Measurements from ENCODE around the gene CDC42BPB.

CDC42BPB gene

DNA sequence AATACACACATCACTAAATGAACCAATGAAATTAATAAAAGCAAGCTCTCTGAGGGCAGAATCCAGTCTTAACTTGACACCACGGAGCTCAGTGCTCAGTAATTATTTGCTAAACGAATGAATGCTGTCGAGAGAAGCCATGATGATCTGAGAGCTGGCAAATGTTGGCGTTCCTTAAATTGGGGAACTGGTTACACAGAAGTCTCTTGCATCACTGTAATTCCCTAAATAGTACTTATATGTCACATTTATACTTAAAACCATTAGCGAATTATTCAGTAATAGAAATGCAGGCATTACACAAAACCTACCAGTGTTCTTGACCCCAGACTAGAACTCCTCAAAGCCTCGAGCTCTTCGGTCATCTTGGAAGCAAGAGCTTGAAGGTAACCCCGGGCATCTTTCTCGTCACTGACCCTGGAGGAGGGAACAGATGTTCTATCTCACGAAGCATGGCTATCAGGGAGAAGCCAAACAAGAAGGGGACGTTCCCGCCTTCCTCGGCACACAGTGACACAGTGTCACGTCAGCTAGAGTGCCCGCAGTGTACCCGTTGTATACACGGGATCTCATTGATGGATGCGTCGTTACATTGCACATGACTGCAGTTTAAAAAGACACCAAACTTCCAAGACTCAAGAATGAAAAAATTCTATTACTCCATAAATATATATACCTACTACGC is 91.2 kb downstream of the CDC42BPB start:
- no peak for DNase-seq (ENCODE audit: low spot score)

DNA sequence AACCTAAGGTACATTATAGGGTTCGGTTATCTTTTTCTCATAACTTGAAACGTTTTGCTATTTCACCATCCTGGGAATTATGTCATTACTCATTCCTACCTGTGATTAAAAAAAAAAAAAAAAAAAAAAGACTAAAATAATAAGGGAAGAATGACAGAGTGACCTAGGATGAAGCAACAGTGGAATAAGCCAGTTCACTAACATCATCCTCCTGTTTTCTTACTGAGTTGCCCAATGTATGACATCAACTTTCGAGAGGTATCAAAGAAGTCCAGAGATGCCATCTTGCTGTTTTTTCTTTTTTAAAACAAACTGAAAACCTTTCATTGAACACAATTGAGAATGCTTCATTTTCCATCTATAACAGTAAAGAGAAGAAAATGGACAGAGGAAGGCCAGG is 92.1 kb downstream of the CDC42BPB start:
- DNase-seq (ENCODE audit: low spot score): no peak

DNA sequence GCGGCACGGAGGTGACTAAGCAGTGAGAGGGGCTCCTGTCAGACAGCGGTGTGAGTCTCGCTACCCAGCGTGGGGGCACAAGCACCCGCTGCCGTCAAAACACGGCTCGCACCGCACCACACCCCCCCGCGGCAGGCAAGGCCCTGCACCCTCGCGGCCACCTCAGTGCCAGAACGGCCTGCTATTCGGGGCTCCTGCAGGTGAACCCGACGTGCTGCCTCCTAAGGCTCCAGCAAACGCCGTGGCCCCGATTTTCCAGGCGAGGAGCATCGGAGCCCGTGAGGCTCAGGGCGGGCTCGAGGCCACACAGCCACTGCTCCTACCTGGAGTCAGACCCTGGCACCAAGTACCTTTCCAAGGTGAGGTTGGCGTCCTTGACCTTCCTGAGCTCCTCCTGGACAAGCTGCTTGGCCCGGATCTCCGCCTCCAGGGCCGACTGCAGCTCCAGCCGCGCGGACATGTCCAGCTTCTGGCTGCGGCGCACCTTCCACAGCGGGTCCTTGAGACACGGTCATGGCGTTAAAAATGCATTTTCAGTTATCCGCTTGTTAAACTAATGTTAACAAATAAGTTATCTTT is 93.1 kb downstream of the CDC42BPB start:
- DNase-seq (ENCODE audit: low spot score): no peak

DNA sequence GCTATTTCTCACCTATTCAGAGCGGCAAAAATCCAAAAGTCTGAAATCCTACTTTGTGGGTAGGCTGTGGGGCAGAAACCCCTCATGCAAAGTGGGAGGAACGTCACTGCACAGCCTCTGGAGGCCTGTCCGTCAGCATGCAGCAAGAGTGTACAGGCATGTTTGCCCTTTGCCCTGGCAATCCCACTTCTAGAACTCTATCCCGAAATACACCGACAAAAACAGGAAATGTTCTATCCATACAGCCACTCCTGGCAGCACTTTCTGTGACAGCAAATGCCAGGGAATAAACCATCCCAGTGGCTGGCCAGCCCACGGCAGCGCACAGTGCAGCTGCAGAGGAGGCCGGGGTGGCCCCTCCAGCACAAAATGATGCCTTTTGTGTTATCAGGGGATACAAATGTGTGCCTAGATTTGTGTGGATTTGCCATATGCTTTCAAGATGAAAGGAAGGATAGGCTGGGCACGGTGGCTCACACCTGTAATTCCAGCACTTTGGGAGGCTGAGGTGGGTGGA is 95.2 kb downstream of the CDC42BPB start:
- DNase-seq (ENCODE audit: low spot score): no peak

DNA sequence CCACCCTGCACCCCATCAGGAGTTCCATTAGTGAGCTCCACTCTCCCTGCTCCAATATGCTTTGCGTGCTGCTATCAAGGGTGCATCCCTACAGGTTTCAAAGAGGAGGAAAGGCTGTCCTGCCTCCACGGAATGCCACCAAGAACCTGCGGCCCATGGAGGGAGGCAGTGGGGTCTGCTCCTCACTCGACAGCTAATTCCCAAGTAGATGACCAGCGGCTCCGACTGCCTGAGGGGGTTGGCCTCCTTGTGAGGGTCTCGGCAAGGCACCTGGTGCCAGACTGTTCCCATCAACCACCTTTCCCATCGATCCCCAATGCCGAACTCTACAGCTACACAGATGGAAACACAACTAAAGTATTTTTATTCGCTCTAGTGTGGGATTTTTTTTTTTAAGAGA is 98.9 kb downstream of the CDC42BPB start:
- DNase-seq (ENCODE audit: low spot score): no peak

DNA sequence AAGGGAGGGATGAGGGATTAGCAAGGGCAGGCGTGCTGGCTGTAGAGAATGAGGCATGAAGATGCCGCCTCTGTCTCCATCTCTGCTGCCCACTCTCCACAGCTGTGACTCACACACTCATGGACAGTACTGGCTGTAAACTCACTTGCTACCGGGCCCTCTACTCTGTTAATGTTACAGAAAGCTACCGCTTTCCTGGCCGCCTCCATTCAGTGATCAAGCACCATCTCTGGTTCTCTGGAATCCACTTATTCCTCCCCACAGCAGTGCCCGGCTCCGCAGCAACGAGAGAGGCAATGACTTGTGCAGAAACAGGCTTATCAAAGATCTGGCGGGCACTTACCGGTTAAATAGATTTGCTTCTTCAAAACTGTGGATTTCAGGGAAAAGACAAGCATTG is 100.1 kb downstream of the CDC42BPB start:
- DNase-seq (ENCODE audit: low spot score): no peak

DNA sequence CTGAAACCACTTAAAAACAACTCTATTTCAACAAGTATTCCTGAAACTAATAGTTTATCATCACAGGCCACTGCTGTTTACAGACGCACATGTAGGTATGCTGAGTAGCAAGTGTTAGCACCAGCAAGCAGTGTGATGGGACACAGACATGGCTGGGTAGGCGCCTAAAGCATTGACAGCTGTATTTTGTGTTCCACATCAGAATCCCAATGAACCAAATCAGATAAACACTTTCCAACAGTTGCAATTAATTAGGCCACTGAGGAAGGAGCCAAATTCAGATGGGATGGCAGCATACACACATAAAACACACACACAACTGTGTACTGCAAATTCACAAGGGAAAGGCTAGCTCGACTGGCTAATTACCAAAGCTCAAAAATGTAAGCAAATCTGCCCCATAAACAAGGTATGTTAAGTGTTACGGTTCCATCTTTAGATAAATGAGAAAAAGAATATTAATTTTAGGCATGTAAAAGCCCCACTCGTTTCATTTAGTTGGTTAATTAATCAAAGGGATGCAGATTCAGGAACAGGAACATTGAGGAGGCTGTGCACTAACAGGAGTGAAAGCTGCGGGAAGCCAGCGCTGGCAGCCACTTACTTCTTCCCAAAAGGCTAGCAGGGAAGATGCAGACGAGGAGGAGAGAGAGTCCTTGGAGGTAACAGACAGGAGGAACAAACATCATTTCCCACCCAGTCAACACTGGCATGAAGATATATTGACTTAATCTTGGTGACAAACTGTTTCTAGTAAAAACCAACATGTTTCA is 101.5 kb downstream of the CDC42BPB start:
- DNase-seq (ENCODE audit: low spot score): no peak

DNA sequence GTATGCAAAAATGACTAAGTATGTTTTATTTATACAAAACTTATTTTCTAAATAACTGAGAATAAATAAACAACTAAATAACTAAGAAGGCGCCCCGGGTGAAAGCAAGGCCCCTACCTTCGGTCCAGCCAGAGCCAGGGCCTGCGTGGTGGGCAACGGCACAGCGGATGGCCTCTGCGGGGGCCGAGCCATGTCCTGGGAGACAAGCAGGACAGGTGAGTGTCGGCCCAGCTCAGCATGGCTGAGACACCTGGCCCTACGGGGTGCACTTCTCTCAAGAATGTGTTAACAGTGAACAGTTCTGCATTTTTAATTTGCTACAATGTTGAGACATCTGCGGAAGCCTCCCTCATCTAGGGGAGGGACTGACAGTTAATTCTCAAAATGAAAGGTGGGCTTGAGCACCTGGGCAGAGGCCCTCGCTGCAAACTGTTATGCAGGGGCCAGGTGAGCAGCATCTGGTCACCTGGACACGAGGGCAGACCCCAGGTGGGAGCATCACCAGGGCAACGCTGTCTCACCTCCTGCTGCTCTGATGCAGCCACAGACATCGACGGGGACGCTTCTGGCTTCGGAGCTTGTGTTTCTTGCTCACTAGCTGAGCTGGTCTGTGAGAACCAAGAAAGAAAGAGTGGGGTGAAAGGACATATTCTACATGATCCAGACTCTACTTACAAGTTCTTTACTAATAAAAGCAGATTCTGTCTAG is 103.1 kb downstream of the CDC42BPB start:
- DNase-seq (ENCODE audit: low spot score): no peak

DNA sequence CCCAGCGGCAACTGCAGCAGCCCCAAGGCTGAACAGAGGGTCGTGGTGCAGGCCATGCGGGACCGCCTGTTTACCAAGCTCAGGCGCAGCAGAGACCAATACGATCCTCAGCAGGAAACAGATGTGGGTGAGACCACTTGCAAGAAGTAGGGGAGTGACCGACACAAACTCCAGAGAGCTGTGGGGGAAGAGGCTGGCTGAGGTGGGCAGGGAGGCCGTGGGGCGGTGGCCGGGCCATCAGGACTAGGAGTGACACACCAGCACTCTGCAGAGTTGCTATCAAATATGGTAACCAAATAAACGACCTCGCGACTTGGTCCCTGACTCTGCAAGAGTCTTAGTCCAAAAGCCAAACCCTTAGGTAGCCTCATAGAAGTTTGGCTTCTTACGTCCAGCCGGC is 104.2 kb downstream of the CDC42BPB start:
- no peak for DNase-seq (ENCODE audit: low spot score)

DNA sequence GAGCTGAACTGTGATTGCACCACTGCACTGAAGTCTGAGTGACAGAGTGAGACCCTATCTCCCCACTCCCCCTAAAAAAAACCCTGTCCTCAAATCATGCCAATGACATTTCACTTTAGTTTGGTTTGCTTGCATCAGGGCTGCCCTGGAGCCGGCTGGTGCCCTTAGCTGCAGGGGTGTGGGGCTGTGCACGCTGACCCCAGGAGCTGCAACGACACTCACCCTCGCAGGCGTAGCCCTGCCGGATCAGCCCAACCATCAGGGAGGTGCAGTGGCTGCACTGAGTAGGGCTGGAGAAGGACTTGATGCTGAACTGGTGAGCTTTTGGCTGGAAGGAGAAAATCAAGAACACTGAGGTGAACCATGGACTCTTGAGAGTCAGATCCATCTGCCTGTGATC is 105.1 kb downstream of the CDC42BPB start:
- DNase-seq (ENCODE audit: low spot score): no peak

DNA sequence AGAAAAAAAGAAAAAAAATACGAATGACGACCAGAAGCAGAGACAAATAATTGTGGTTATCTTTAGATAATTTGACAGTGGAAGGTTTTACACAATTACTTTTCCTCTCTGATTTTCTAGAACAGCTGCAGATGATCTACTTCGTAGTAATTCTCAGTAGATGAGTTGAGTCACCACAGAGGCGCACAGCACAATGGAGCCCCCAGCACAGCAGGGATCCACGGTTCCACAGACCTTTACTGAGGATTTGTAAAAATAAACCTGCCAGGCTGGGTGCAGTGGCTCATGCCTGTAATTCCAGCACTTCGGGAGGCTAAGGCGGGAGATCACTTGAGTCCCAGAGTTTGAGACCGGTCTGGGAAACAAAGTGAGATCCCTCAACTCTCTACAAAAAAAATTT is 105.5 kb downstream of the CDC42BPB start:
- no peak for DNase-seq (ENCODE audit: low spot score)

DNA sequence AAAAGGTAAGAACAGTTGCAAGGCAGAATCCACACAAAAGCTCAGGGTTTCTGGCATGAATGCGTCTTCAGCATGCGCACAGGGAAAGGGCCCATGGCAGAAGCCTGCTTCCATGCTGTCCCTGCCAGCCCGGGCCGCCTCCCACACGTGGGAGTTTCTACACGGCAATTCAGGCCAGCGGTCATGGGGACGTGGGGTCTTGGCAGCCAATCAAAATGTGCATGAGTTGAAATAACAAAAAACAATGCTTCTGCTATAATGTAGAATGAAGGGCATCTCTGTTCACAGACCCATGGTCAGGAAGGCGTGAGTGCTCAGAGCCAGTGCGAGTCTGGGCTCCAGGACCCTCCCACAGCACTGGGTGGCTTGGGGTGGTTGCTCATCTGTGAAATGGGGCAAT is 106.3 kb downstream of the CDC42BPB start:
- no peak for DNase-seq (ENCODE audit: low spot score)

DNA sequence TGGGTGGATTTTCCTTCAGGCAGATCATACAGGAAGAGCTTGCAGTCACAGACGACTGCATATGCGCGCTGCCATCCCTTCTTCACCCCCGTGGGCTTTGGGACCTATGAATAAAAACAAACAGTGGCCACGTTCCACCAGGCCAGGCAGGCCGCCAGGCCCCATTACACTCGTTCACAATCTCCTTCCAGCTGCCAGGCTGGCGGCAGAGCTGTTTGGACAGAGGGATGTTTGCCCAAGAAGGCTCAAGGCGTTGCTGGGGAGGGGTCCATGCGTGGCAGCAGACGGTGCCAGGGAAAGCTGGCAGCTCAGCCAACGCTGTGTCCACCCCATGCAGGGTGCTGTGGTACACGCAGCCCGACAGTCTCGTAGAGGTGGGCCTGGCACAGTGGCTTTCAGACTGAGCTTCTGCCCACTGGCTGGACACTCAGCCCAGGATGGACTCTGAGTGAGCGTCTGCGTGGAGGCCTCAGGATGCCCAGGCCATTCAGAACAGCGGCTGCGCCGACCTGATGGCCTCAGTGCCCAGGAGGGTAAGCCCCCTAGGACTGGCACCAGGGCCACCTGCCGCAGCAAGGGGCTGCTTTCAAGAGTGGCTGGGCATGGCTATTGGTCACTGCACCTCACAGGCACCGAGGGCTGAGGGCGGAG is 107.4 kb downstream of the CDC42BPB start:
- no peak for DNase-seq (ENCODE audit: low spot score)

DNA sequence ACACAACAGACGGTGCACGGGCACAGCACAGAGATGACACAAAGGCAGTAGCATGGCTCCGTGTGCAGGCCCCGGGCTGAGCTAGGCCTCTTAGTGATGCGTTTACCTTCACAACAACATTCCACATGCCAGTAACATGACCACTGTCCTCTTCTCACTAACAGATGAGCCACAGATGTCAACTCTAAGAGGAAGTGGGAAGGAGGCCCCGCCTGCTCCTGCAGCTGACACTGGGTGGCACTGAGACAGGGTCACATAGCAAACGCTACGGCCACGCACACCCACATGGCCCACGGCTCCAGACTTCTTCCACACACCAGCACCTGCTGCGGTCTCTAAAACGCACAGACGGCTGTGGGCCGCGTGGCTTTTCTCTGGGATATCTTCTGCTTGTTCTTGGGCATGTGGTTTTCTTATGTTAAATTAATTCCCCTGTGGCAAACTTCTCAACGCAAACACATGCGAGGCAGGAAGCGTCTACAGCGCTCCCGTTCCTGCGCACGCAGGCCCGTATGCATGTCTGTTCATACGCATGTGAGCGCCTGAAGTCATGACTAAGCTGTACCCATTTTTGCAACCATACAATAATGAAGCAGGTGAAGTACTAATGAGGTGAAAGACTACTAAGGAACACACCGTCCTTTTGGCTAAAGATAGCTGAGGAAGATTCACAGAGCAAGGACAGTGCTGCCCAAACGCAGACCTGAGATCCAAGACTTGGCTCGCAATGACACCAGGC is 108.1 kb downstream of the CDC42BPB start:
- DNase-seq (ENCODE audit: low spot score): peak; percentile 47

DNA sequence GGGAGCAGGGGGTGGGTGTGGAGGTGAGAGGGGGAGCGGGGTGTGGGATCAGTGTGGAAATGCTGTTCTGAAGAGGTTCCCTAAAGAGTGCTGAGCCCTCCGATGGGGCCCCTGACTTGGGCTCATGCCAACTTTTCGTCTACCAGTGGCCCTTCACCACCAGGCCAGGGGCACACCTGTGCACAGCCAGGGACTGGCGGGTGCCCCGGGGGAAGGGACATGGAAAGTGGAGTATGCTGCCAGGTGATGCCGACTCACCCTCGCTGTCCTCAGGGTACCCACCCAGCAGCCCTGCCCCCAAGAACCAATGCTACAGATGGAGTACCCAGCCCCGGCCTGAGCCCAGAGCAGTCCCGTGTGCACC is 108.7 kb downstream of the CDC42BPB start:
- DNase-seq (ENCODE audit: low spot score): no peak

DNA sequence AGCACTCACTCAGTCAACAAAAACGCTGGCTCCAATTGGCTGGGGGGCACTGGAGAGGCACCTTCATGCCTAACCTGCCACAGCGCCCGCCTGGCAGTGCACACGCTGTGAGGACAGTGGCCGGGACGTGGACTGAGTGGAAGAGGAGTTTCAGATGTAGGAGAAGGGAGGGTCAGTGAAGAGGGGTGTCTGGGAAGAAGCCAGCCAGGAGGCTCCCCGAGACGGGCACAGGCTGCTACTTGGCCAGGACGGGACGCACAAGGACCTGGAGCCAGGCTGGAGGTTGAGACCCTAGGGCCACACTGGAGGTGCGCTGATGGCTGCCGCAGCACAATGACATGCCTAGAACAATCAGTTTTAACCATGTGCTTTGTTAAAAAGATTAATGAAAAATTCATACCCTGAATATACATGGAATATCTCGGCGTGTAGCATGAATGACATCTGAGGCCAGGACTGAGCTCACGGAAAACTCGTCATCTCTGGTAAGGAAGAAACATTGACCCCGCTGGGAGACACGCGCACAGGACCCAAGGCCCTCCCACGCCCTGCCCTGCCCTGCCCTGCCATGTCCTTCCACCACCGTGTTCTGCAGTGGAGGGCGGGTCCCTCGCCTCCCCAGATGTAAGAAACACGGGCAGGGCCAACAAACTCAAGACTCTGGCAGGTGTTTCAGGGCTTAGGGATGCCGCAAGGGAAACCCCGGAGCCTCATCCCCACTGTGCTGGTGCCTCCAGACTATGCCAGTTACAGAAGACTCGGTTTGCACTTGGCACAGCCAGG is 109.8 kb downstream of the CDC42BPB start:
- no peak for DNase-seq (ENCODE audit: low spot score)

DNA sequence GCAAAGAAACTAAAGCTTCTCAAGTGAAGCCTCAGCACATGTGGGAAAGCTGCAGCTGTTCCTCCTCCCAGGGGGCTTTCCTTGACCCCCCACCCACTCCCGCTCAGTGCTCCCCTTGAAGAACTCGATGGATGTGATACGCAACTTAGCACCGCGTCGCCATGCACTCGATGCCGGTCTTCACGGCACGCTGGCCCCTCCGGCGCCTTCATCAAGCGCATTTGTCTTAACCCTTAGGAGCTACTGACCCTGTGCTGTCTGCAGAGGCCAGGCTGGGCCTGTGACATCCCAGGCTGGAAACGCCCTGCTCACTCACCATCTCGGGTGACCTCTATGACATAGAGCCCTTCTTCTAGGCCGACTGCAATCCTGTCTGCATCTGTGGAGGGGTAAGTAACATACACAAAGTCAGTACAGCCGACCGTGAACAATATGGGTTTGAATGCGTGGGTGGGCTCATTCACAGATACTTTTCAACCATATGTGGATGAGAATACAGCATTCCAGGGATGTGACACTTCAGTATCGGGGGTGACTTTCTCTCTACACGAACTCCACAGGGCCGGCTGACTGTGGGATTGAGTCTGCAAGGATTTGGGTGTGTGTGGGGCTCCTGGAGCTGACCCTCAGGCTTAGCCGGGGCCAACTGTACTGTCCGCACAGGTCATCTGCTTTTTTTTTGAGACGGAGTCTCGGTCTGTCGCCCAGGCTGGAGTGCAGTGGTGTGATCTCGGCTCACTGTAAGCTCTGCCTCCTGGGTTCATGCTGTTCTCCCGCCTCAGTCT is 111.8 kb downstream of the CDC42BPB start:
- no peak for DNase-seq (ENCODE audit: low spot score)

DNA sequence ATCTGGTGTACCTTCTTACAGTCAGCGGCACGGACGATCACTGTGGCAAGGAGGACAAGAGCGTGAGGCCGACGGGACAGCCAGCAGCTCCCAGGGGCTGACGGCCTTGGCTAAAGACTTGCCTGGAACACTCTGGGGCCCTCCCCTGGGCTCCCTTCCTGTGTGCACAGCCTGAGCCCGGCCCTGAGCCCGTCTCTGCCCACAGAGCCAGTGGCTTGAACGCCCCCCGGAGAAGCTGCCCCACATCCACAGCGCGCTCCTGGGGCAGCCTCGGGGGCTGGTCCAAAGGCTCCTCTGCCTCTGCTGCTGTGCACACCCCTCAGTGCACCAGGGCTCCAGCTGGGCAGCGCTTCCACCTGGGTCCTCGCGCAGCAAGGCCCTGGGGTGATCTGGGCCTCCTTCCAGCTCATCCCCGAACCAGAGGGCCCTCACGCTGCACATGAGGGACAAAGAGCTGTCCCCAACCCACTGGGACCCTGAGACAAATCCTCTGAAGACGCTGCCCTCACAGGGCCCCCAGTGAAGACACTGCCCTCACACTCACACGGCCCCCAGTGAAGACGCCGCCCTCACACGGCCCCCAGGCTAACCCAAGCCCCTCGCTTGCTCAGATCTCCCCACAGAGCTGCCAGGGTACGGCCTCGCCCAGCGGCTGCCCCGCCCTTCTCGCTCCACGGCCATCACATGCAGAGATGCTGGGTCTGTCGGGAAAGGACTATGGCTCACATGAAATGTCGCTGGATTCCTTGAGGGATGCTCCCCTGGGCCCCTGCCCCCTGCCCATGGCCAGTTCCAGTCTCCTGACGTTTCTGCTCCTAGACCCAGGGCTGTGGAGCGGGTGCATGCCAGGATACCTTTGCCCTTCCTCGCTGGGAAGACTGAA is 112.7 kb downstream of the CDC42BPB start:
- DNase-seq (ENCODE audit: low spot score): no peak

DNA sequence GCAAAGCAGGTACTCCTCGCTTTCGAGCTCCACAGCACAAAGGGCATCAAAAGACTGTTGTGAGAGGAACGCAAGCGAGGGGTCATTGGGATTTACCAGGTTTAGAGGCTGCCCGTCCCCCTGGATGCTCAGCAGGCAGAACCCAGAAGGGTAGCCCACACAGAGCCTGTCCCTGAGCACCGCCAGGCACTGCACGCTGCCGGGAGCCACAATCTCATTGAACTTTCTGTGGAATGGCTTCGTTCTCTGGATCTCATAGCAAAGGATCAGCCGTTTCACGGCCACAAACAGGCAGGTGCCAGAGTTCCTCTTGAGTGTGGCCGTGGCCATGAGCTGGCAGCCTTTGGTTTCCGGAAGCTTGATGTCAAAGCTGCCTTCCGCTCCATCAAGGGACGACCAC is 113.4 kb downstream of the CDC42BPB start:
- DNase-seq (ENCODE audit: low spot score): no peak
